GM12878 (cell line): ENCODE measurements around the gene GDPD2. TPM values are rescaled to one million over a fixed set of nuclear protein-coding genes. Genes with fewer than 3 reads are reported as not detected.

Experiments
- CEBPZ ChIP-seq: fragments of 150-350 bp; IDR thresholded peaks from 2 replicates; pipeline ENCODE4 v1.6.1; 2016; ENCODE audit warnings: low read depth, low read length
- CHD2 ChIP-seq: IDR thresholded peaks from 2 replicates; pipeline ENCODE4 v1.6.1; 2011; ENCODE audit warnings: low read depth, low read length, improper control_type of control experiment, borderline replicate concordance
- CTCF ChIP-seq, 3 experiments: IDR thresholded peaks in 2 of 3; conservative IDR thresholded peaks in 1 of 3; 2 replicates each; pipeline ENCODE4 v1.5.1; 2011; ENCODE audit warnings: low read depth in 3 of 3, low read length in 3 of 3, mild to moderate bottlenecking in 3 of 3, control low read depth in 2 of 3, moderate library complexity in 2 of 3, inconsistent platforms in 1 of 3, mixed read lengths in 1 of 3; ENCODE audit not compliant: control insufficient read depth in 2 of 3, insufficient read depth in 1 of 3; ENCODE audit errors: extremely low read depth in 1 of 3
- HDGF ChIP-seq: fragments of 450-650 bp; IDR thresholded peaks from 2 replicates; pipeline ENCODE4 v1.6.1; 2016; ENCODE audit warnings: antibody characterized with exemption
- LARP7 ChIP-seq: fragments of 450-650 bp; IDR thresholded peaks from 2 replicates; pipeline ENCODE4 v1.6.1; 2017; ENCODE audit warnings: mild to moderate bottlenecking
- MEF2A ChIP-seq: IDR thresholded peaks from 2 replicates; pipeline ENCODE4 v1.6.1; 2011; ENCODE audit warnings: low read depth, mild to moderate bottlenecking, low read length, moderate library complexity; ENCODE audit not compliant: insufficient read depth
- ZBTB11 ChIP-seq: fragments of 450-650 bp; formaldehyde crosslinking; IDR thresholded peaks from 2 replicates; pipeline ENCODE4 v1.5.0; 2022; ENCODE audit warnings: mild to moderate bottlenecking, missing genetic modification characterization
- ZNF384 ChIP-seq: IDR thresholded peaks from 2 replicates; pipeline ENCODE4 v1.6.1; 2012; ENCODE audit warnings: low read depth, mild to moderate bottlenecking, low read length, improper control_type of control experiment, borderline replicate concordance
- ZSCAN29 ChIP-seq: fragments of 450-650 bp; IDR thresholded peaks from 2 replicates; pipeline ENCODE4 v1.6.1; 2017; ENCODE audit warnings: mild to moderate bottlenecking, moderate library complexity
- polyA plus RNA-seq, 11 experiments: library from polyadenylated mRNA; depleted of rRNA in 4 of 11; unstranded in 6 of 11; stranded (reverse) in 5 of 11; fragments of >200 nt; fragmentation: Nextera tagmentation in 4 of 11; fragmentation: Illumina TruSeq in 1 of 11; extraction: Ambion mirVana in 4 of 11; extraction: Trizol in 1 of 11; gene quantifications; 1 replicate in 1 of 11; 2 replicates in 10 of 11; pipeline versions ENCODE4 v1.2.1 to v1.2.3, GENCODE V29; 2011 to 2016; ENCODE audit warnings: inconsistent platforms in 2 of 11, missing spikeins in 2 of 11, low read depth in 1 of 11
- total RNA-seq, 4 experiments: library from RNA; depleted of rRNA in 3 of 4; stranded (reverse); fragments of >200 nt in 3 of 4; fragmentation: Illumina TruSeq in 1 of 4; extraction: Trizol in 1 of 4; gene quantifications; 2 replicates each; pipeline versions ENCODE4 v1.2.1 to v1.2.3, GENCODE V29; 2013 to 2021
- TF ChIP-seq, protein P1 (sequence below): fragments of 450-650 bp; IDR thresholded peaks from 2 replicates; pipeline ENCODE4 v1.6.1; 2018; ENCODE audit warnings: mild to moderate bottlenecking, low read depth, moderate library complexity; ENCODE audit not compliant: partially characterized antibody

GDPD2 gene
- total and polyA plus RNA-seq, 10 of the 15 experiments (the other 5 are each of a cell fraction or from before 2014, with no cell fraction given) = 0.04 to 0.11 (median 0.09) TPM; not detected in 7

DNA sequence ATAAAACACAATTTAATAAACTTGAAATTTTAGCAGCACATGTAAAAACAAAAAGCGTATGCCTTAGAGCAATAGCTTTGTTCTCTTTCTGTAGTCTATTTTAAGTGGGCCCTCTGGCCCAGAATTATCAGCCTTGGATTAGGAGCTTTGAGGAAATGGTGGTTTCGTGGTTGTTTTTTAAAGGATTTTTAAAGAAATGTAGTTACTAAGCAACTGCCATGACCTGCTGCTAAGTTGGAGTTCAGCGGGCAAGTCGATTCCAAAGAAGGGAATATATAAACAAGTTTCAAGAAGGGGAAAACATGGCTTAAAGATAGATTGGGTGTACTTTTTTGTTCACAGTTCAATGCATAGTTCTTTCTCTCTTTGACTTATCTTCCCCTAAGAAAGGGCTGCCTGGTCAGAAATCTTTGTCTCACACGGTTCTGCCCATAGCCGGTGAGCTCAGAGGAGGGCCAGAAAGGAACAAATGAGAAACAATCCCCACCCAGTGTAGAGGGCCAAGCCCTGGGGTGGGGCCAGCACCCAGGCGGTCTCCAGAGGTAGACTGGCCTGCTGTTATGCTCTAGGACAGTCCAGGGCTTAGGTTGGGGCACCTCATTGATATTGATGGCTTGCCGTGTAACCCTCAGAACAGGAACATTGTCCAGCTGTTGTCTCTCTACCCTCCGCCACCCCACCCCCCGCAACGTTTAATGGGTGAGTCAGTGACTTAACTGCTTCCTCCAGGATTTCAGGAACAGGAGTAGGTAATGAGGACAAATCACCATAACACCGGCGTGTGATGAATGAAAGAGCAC lies 54.0 kb downstream of the GDPD2 start (continued):
- TF ChIP-seq ZBTB11 (CRISPR knock-in tag) = no peak
- no peak for TF ChIP-seq ZSCAN29
- no peak for TF ChIP-seq LARP7
- no peak for TF ChIP-seq CHD2
- no peak for TF ChIP-seq HDGF
- no peak for TF ChIP-seq CTCF (IDR thresholded peaks at IDR 0.05 in 2 of 3, conservative IDR thresholded peaks at IDR 0.05 in 1 of 3; ENCODE audit: control insufficient read depth in 2 of 3, extremely low read depth in 1 of 3, insufficient read depth in 1 of 3, low read depth in 3 of 3, low read length in 3 of 3)
- TF ChIP-seq ZNF384 = no peak
- no peak for TF ChIP-seq CEBPZ
- TF ChIP-seq, protein P1, sequence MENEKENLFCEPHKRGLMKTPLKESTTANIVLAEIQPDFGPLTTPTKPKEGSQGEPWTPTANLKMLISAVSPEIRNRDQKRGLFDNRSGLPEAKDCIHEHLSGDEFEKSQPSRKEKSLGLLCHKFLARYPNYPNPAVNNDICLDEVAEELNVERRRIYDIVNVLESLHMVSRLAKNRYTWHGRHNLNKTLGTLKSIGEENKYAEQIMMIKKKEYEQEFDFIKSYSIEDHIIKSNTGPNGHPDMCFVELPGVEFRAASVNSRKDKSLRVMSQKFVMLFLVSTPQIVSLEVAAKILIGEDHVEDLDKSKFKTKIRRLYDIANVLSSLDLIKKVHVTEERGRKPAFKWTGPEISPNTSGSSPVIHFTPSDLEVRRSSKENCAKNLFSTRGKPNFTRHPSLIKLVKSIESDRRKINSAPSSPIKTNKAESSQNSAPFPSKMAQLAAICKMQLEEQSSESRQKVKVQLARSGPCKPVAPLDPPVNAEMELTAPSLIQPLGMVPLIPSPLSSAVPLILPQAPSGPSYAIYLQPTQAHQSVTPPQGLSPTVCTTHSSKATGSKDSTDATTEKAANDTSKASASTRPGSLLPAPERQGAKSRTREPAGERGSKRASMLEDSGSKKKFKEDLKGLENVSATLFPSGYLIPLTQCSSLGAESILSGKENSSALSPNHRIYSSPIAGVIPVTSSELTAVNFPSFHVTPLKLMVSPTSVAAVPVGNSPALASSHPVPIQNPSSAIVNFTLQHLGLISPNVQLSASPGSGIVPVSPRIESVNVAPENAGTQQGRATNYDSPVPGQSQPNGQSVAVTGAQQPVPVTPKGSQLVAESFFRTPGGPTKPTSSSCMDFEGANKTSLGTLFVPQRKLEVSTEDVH = no peak
- no peak for TF ChIP-seq MEF2A
